ENCODE data around the gene FER.

Gene FER

DNA sequence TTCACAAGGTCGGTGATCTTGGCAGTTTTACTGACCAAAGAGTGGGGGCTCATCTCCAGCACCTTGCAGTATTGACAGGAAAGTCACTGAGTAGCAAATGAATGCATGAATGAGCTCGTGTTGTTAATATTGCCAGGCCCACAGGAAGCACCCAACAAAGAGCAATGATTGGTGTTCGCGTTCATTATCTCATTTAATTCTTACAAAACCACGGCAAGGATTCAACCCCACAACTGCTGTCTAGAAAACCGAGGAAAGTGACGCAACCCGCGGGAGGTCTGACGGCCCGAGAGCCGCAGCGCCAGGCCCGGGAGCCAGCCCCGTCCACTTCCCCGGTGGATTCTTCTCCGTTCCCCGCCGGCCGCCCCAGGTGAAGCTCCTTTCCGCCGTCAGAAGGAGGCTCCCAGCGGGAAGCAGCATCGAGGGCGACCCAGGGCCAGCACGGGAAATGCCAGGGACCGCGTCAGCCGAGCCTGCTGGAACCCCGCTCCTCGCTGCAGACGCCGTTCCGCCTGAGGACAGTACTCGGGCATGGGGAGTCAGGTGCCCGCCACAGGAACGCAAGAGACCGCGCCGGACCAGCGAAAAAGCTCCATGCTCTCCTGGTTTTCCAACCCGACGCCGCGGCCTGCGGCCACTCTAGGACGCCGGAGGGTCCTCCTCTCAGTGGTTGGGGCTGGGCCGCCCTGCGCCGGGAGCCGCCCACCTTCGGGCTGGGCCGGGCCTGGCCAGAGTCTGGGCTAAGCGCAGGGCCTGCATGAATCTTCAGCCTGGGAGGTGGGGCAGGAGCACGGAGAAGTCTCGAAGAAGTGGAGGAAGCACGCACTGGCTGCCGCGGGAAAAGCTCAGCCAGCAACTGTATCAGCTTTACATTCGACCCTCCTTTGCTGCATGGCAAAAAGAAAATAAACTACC is 19.8 kb upstream of the FER start (continued):
- peak; percentile 100 for TF ChIP-seq ZNF664 (tag by site-specific recombination; IDR thresholded peaks at IDR 0.05)
- TF ChIP-seq ZSCAN30 (tag by site-specific recombination; IDR thresholded peaks at IDR 0.05), result peak; percentile 89
- peak; percentile 88 for TF ChIP-seq SP2 (tag by site-specific recombination; IDR thresholded peaks at IDR 0.05)
- TF ChIP-seq PRDM4 (tag by site-specific recombination; IDR thresholded peaks at IDR 0.05), result peak; percentile 38; the same call in 1 of the 2 replicates
- peak; percentile 43; the same call in 1 of the 2 replicates for TF ChIP-seq PATZ1 (tag by site-specific recombination; IDR thresholded peaks at IDR 0.05)
- TF ChIP-seq, protein P1, sequence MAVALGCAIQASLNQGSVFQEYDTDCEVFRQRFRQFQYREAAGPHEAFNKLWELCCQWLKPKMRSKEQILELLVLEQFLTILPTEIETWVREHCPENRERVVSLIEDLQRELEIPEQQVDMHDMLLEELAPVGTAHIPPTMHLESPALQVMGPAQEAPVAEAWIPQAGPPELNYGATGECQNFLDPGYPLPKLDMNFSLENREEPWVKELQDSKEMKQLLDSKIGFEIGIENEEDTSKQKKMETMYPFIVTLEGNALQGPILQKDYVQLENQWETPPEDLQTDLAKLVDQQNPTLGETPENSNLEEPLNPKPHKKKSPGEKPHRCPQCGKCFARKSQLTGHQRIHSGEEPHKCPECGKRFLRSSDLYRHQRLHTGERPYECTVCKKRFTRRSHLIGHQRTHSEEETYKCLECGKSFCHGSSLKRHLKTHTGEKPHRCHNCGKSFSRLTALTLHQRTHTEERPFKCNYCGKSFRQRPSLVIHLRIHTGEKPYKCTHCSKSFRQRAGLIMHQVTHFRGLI (tag by site-specific recombination; IDR thresholded peaks at IDR 0.05), result peak; percentile 63
- TF ChIP-seq, protein P2, sequence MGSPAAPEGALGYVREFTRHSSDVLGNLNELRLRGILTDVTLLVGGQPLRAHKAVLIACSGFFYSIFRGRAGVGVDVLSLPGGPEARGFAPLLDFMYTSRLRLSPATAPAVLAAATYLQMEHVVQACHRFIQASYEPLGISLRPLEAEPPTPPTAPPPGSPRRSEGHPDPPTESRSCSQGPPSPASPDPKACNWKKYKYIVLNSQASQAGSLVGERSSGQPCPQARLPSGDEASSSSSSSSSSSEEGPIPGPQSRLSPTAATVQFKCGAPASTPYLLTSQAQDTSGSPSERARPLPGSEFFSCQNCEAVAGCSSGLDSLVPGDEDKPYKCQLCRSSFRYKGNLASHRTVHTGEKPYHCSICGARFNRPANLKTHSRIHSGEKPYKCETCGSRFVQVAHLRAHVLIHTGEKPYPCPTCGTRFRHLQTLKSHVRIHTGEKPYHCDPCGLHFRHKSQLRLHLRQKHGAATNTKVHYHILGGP (tag by site-specific recombination; IDR thresholded peaks at IDR 0.05), result peak; percentile 80
- TF ChIP-seq ZNF223 (tag by site-specific recombination; IDR thresholded peaks at IDR 0.05), result no peak
- TF ChIP-seq ZBTB26 (tag by site-specific recombination; optimal IDR thresholded peaks at IDR 0.05), result peak; percentile 80
- TF ChIP-seq, protein P3, sequence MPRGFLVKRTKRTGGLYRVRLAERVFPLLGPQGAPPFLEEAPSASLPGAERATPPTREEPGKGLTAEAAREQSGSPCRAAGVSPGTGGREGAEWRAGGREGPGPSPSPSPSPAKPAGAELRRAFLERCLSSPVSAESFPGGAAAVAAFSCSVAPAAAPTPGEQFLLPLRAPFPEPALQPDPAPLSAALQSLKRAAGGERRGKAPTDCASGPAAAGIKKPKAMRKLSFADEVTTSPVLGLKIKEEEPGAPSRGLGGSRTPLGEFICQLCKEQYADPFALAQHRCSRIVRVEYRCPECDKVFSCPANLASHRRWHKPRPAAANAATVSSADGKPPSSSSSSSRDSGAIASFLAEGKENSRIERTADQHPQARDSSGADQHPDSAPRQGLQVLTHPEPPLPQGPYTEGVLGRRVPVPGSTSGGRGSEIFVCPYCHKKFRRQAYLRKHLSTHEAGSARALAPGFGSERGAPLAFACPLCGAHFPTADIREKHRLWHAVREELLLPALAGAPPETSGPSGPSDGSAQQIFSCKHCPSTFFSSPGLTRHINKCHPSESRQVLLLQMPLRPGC (tag by site-specific recombination; IDR thresholded peaks at IDR 0.05), result no peak; the same call in 1 of the 2 replicates
- peak; percentile 38 for TF ChIP-seq GLIS1 (tag by site-specific recombination; IDR thresholded peaks at IDR 0.05)
- peak; percentile 92 for TF ChIP-seq ZNF324 (tag by site-specific recombination; IDR thresholded peaks at IDR 0.05)
- TF ChIP-seq ZNF585B (tag by site-specific recombination; IDR thresholded peaks at IDR 0.05), result 0 out of 2 replicates have a peak, but pooled peaks have one; percentile 3
- TF ChIP-seq ZNF239 (tag by site-specific recombination; IDR thresholded peaks at IDR 0.05), result no peak
- TF ChIP-seq ZNF701 (tag by site-specific recombination; IDR thresholded peaks at IDR 0.05), result no peak
- TF ChIP-seq ZNF654 (tag by site-specific recombination; IDR thresholded peaks at IDR 0.05; ENCODE audit: low read depth), result no peak
- TF ChIP-seq ZNF544 (tag by site-specific recombination; IDR thresholded peaks at IDR 0.05), result no peak
- TF ChIP-seq SCRT2 (tag by site-specific recombination; IDR thresholded peaks at IDR 0.05), result 0 out of 2 replicates have a peak, but pooled peaks have one; percentile 53
- TF ChIP-seq YY2 (tag by site-specific recombination; IDR thresholded peaks at IDR 0.05), result 0 out of 2 replicates have a peak, but pooled peaks have one; percentile 31
- TF ChIP-seq ZNF624 (tag by site-specific recombination; IDR thresholded peaks at IDR 0.05), result no peak
- peak; percentile 33; the same call in 1 of the 2 replicates for TF ChIP-seq ZNF768 (tag by site-specific recombination; IDR thresholded peaks at IDR 0.05)
- TF ChIP-seq, protein P4, sequence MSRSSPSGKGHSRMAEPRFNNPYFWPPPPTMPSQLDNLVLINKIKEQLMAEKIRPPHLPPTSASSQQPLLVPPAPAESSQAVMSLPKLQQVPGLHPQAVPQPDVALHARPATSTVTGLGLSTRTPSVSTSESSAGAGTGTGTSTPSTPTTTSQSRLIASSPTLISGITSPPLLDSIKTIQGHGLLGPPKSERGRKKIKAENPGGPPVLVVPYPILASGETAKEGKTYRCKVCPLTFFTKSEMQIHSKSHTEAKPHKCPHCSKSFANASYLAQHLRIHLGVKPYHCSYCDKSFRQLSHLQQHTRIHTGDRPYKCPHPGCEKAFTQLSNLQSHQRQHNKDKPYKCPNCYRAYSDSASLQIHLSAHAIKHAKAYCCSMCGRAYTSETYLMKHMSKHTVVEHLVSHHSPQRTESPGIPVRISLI (tag by site-specific recombination; IDR thresholded peaks at IDR 0.05), result 0 out of 2 replicates have a peak, but pooled peaks have one; percentile 23
- no peak; the same call in 1 of the 2 replicates for TF ChIP-seq ZNF16 (tag by site-specific recombination; IDR thresholded peaks at IDR 0.05; ENCODE audit: low read depth)
- no peak for TF ChIP-seq ZNF311 (tag by site-specific recombination; IDR thresholded peaks at IDR 0.05; ENCODE audit: borderline replicate concordance)
- TF ChIP-seq SETDB1 (IDR thresholded peaks at IDR 0.05; ENCODE audit: insufficient read length, low read length), result no peak
- TF ChIP-seq ZNF561 (tag by site-specific recombination; IDR thresholded peaks at IDR 0.05; ENCODE audit: borderline replicate concordance), result peak; percentile 95
